HepG2 (cell line): ENCODE measurements around the gene DNM3.

Experiments
- CCAR2 ChIP-seq: fragments of 200-400 bp; formaldehyde crosslinking; optimal IDR thresholded peaks from 2 replicates; pipeline ENCODE3; 2018; ENCODE audit warnings: low read depth, mild to moderate bottlenecking, low read length, moderate library complexity
- CHD2 ChIP-seq: IDR thresholded peaks from 2 replicates; pipeline ENCODE4 v1.6.1; 2011; ENCODE audit warnings: low read depth, low read length, improper control_type of control experiment
- NFATC3 ChIP-seq: sonication (generic); formaldehyde crosslinking; IDR thresholded peaks from 2 replicates; pipeline ENCODE4 v1.5.1; 2020; ENCODE audit warnings: mild to moderate bottlenecking, missing genetic modification reagents
- POLR2A ChIP-seq, 2 experiments: IDR thresholded peaks; 2 replicates each; pipeline ENCODE4 v1.6.1; 2011; ENCODE audit warnings: low read depth in 2 of 2, low read length in 2 of 2, mild to moderate bottlenecking in 1 of 2, moderate library complexity in 1 of 2; ENCODE audit not compliant: insufficient read depth in 1 of 2
- SRF ChIP-seq: IDR thresholded peaks from 2 replicates; pipeline ENCODE4 v1.6.1; 2011; ENCODE audit warnings: mild to moderate bottlenecking, low read depth, low read length, moderate library complexity
- TCF7 ChIP-seq: sonication (generic); IDR thresholded peaks from 2 replicates; pipeline ENCODE4 v1.6.1; 2016; ENCODE audit warnings: antibody characterized with exemption, low read depth
- ZNF570 ChIP-seq: sonication (generic); formaldehyde crosslinking; IDR thresholded peaks from 2 replicates; pipeline ENCODE4 v1.4.0; 2020; ENCODE audit warnings: mild to moderate bottlenecking, missing genetic modification reagents, borderline replicate concordance
- ZNF777 ChIP-seq: sonication (generic); formaldehyde crosslinking; IDR thresholded peaks from 2 replicates; pipeline ENCODE4 v1.4.0; 2020; ENCODE audit warnings: missing genetic modification reagents
- TF ChIP-seq, protein P1 (sequence below): sonication (generic); formaldehyde crosslinking; IDR thresholded peaks from 2 replicates; pipeline ENCODE4 v1.5.0; 2020; ENCODE audit warnings: mild to moderate bottlenecking, missing genetic modification reagents, moderate library complexity
- TF ChIP-seq, protein P2 (sequence below): IDR thresholded peaks from 2 replicates; pipeline ENCODE4 v1.6.1; 2016; ENCODE audit warnings: mild to moderate bottlenecking
- TF ChIP-seq, protein P3 (sequence below): sonication (generic); formaldehyde crosslinking; IDR thresholded peaks from 2 replicates; pipeline ENCODE4 v1.5.0; 2020; ENCODE audit warnings: missing genetic modification reagents, mild to moderate bottlenecking, borderline replicate concordance

DNA sequence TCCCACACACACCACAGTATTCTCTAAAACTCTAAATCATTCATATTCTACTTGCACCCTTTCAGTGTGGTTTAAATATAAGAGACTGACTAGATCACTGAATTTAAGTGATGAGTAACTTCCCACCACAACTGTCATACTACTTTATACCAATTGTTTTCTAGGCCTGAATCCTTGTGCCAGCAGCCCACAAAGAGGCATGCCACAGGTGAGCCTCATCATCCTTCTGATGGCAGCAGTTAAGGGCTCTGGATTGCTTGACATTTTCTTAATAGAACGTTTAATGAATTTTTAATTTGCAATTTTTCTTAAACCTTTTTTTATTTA, 588.8 kb downstream of the DNM3 start:
- TF ChIP-seq, protein P1, sequence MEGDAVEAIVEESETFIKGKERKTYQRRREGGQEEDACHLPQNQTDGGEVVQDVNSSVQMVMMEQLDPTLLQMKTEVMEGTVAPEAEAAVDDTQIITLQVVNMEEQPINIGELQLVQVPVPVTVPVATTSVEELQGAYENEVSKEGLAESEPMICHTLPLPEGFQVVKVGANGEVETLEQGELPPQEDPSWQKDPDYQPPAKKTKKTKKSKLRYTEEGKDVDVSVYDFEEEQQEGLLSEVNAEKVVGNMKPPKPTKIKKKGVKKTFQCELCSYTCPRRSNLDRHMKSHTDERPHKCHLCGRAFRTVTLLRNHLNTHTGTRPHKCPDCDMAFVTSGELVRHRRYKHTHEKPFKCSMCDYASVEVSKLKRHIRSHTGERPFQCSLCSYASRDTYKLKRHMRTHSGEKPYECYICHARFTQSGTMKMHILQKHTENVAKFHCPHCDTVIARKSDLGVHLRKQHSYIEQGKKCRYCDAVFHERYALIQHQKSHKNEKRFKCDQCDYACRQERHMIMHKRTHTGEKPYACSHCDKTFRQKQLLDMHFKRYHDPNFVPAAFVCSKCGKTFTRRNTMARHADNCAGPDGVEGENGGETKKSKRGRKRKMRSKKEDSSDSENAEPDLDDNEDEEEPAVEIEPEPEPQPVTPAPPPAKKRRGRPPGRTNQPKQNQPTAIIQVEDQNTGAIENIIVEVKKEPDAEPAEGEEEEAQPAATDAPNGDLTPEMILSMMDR (CRISPR knock-in tag): no peak
- TF ChIP-seq POLR2A (IDR thresholded peaks at IDR 0.05; ENCODE audit: insufficient read depth in 1 of 2, low read depth in 2 of 2, low read length in 2 of 2) (no peak), CCAR2 (no peak), SRF (no peak), ZNF777 (no peak), ZNF570 (no peak), TCF7 (no peak), NFATC3 (CRISPR knock-in tag) (no peak), CHD2 (no peak)
- TF ChIP-seq, protein P2, sequence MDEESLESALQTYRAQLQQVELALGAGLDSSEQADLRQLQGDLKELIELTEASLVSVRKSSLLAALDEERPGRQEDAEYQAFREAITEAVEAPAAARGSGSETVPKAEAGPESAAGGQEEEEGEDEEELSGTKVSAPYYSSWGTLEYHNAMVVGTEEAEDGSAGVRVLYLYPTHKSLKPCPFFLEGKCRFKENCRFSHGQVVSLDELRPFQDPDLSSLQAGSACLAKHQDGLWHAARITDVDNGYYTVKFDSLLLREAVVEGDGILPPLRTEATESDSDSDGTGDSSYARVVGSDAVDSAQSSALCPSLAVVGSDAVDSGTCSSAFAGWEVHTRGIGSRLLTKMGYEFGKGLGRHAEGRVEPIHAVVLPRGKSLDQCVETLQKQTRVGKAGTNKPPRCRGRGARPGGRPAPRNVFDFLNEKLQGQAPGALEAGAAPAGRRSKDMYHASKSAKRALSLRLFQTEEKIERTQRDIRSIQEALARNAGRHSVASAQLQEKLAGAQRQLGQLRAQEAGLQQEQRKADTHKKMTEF (CRISPR knock-in tag): no peak
- TF ChIP-seq, protein P3, sequence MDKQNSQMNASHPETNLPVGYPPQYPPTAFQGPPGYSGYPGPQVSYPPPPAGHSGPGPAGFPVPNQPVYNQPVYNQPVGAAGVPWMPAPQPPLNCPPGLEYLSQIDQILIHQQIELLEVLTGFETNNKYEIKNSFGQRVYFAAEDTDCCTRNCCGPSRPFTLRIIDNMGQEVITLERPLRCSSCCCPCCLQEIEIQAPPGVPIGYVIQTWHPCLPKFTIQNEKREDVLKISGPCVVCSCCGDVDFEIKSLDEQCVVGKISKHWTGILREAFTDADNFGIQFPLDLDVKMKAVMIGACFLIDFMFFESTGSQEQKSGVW: no peak
